Neural cell (in vitro differentiated cells): ENCODE data around the gene MAGED2.

Experiments
- EP300 ChIP-seq: fragments of 450-650 bp; conservative IDR thresholded peaks from 2 replicates; pipeline ENCODE4 v1.6.1; 2014; ENCODE audit warnings: antibody characterized with exemption, mild to moderate bottlenecking, moderate library complexity; ENCODE audit not compliant: poor library complexity, severe bottlenecking
- EZH2 ChIP-seq: fragments of 200-600, 300-800 bp; shearing (Covaris generic), sonication (generic); IDR thresholded peaks from 2 replicates; pipeline ENCODE4 v1.6.1; 2014; ENCODE audit warnings: antibody characterized with exemption, low read length, borderline replicate concordance, mild to moderate bottlenecking; ENCODE audit not compliant: insufficient read depth, poor library complexity, severe bottlenecking
- MXI1 ChIP-seq: fragments of 450-650 bp; conservative IDR thresholded peaks from 2 replicates; pipeline ENCODE4 v1.6.1; 2014; ENCODE audit warnings: antibody characterized with exemption, mild to moderate bottlenecking; ENCODE audit not compliant: poor library complexity, severe bottlenecking
- POLR2AphosphoS5 ChIP-seq: IDR thresholded peaks from 2 replicates; pipeline ENCODE4 v1.6.1; 2012
- RAD21 ChIP-seq: fragments of 450-650 bp; conservative IDR thresholded peaks from 2 replicates; pipeline ENCODE4 v1.6.1; 2014; ENCODE audit warnings: antibody characterized with exemption, mild to moderate bottlenecking, moderate library complexity
- SMC3 ChIP-seq: fragments of 450-650 bp; conservative IDR thresholded peaks from 2 replicates; pipeline ENCODE4 v1.6.1; 2014; ENCODE audit warnings: antibody characterized with exemption, mild to moderate bottlenecking, moderate library complexity; ENCODE audit not compliant: poor library complexity
- TAF1 ChIP-seq: IDR thresholded peaks from 2 replicates; pipeline ENCODE4 v1.6.1; 2012; ENCODE audit warnings: low read depth
- TF ChIP-seq, protein P1 (sequence below): fragments of 450-650 bp; IDR thresholded peaks from 2 replicates; pipeline ENCODE4 v1.5.1; 2014; ENCODE audit warnings: antibody characterized with exemption, mild to moderate bottlenecking, moderate library complexity; ENCODE audit not compliant: poor library complexity, severe bottlenecking
- TF ChIP-seq, protein P2 (sequence below): IDR thresholded peaks from 2 replicates; pipeline ENCODE4 v1.6.1; 2012; ENCODE audit warnings: borderline replicate concordance

DNA sequence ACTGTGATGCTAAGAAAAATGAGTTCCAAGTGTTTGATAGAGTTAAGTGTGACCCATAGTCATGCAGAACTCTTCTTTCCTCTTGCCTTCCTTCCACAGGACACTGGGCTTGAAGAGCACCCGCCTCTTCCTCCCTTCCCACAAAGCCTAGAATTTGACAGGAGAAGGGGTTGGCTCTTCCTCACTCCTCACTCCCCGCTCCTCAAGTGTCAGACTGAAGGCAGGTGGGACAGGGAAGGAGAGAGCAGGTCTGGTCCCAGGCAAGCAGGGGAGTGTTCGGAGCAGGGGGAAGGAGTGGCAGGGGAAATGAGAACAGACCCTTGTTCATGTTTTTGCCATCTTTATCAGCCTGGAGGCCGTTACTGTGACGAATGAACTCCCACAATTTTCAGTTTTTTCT lies 10.7 kb downstream of the MAGED2 start:
- TF ChIP-seq, protein P1, sequence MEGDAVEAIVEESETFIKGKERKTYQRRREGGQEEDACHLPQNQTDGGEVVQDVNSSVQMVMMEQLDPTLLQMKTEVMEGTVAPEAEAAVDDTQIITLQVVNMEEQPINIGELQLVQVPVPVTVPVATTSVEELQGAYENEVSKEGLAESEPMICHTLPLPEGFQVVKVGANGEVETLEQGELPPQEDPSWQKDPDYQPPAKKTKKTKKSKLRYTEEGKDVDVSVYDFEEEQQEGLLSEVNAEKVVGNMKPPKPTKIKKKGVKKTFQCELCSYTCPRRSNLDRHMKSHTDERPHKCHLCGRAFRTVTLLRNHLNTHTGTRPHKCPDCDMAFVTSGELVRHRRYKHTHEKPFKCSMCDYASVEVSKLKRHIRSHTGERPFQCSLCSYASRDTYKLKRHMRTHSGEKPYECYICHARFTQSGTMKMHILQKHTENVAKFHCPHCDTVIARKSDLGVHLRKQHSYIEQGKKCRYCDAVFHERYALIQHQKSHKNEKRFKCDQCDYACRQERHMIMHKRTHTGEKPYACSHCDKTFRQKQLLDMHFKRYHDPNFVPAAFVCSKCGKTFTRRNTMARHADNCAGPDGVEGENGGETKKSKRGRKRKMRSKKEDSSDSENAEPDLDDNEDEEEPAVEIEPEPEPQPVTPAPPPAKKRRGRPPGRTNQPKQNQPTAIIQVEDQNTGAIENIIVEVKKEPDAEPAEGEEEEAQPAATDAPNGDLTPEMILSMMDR = no peak
- no peak for TF ChIP-seq EP300
- no peak for TF ChIP-seq TAF1
- no peak for TF ChIP-seq EZH2
- TF ChIP-seq, protein P2, sequence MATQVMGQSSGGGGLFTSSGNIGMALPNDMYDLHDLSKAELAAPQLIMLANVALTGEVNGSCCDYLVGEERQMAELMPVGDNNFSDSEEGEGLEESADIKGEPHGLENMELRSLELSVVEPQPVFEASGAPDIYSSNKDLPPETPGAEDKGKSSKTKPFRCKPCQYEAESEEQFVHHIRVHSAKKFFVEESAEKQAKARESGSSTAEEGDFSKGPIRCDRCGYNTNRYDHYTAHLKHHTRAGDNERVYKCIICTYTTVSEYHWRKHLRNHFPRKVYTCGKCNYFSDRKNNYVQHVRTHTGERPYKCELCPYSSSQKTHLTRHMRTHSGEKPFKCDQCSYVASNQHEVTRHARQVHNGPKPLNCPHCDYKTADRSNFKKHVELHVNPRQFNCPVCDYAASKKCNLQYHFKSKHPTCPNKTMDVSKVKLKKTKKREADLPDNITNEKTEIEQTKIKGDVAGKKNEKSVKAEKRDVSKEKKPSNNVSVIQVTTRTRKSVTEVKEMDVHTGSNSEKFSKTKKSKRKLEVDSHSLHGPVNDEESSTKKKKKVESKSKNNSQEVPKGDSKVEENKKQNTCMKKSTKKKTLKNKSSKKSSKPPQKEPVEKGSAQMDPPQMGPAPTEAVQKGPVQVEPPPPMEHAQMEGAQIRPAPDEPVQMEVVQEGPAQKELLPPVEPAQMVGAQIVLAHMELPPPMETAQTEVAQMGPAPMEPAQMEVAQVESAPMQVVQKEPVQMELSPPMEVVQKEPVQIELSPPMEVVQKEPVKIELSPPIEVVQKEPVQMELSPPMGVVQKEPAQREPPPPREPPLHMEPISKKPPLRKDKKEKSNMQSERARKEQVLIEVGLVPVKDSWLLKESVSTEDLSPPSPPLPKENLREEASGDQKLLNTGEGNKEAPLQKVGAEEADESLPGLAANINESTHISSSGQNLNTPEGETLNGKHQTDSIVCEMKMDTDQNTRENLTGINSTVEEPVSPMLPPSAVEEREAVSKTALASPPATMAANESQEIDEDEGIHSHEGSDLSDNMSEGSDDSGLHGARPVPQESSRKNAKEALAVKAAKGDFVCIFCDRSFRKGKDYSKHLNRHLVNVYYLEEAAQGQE = no peak
- no peak for TF ChIP-seq RAD21
- no peak for TF ChIP-seq POLR2AphosphoS5
- TF ChIP-seq SMC3 = no peak
- TF ChIP-seq MXI1 = no peak
